ENCODE data around the gene KIF26A. TPM values are rescaled to one million over a fixed set of nuclear protein-coding genes. Genes with fewer than 3 reads are reported as not detected.

Gene KIF26A
- total RNA-seq, 1 donor from 2014 or later: 20.0 TPM

DNA sequence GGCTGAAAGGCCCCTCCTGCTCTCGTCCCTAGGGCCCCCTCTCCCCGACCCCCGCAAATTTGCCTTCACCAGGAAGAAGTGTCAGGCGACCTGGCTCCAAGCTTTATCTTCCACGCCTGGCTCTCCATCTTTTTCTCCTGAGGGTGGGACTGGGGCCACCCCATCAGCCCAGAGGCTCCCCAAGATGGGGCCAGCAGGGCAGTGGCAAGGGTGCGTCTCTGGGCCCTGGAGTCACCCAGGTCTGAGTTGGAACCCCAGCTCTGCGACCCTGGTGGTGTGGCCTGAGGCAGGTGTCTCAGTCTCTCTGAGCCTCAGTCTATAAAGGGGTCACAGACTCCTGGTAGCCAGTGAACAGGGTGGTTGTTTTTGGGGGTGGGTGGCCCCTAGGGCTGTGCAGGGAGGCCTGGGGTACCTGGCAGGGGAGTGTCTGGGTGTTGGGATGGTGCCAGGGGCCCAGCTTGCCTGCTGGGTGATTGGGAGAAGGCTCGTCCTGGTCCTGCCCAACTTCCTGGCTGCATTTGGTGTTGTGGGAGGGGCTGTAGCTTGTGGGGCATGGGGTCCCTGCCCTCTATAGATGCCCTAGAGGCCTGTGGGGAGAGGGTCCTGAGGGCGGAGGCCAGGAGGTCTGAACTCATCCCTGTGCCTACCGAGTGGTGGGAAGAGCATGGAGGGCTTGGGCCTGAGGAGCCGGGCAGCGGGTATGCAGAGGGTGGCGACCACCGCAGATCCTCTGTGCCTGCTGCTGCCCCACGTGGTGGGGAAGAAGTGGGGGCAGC, 7.6 kb downstream of the KIF26A start:
- H3K36me3 Mint-ChIP-seq: no peaks in the 10 kb centered on the region
- DNase-seq (ENCODE audit: low spot score in 2 of 2, unreplicated experiment in 2 of 2): peak; percentile 15 to 35
- TF ChIP-seq, protein P1, sequence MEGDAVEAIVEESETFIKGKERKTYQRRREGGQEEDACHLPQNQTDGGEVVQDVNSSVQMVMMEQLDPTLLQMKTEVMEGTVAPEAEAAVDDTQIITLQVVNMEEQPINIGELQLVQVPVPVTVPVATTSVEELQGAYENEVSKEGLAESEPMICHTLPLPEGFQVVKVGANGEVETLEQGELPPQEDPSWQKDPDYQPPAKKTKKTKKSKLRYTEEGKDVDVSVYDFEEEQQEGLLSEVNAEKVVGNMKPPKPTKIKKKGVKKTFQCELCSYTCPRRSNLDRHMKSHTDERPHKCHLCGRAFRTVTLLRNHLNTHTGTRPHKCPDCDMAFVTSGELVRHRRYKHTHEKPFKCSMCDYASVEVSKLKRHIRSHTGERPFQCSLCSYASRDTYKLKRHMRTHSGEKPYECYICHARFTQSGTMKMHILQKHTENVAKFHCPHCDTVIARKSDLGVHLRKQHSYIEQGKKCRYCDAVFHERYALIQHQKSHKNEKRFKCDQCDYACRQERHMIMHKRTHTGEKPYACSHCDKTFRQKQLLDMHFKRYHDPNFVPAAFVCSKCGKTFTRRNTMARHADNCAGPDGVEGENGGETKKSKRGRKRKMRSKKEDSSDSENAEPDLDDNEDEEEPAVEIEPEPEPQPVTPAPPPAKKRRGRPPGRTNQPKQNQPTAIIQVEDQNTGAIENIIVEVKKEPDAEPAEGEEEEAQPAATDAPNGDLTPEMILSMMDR (IDR thresholded peaks at IDR 0.05; ENCODE audit: unreplicated experiment): no peak

DNA sequence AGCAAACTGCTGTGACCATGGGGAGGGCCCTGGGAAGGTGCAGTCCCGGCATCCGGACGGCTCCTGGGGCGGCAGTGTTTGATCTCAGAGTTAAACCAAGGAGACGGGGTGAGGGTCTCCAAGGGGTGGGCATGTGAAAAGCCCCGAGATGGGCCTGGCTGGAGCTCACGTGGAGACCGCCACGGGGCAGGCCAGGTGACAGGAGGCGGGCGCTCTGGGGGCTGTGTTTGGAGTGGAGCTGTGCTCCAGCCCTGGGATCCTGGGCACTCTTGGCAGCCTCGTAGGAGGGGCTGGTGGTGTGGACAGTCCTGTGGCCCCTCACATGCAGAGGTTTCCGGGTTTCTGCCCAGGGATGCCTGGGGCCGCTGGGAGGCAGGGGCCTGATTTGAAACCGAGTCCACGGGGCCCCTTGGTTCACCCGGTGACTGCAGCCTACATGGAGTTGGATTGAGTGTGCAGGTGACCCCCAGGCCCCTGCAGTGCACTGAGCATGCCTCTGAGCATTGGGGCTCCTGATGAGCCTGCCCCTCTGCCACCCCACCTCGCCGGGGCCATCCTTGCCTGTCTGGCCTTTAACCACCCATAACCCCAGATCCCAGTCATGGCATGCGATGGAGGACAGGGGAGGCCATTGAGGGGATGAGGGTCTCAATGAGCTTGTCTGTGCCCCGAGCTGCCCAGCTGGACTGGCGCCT, 8.4 kb downstream of the KIF26A start:
- DNase-seq (ENCODE audit: low spot score in 2 of 2, unreplicated experiment in 2 of 2): peak in 1 of 2 experiments; percentile 34
- Mint-ChIP-seq H3K4me1 (peaks cover 37% of the 10 kb centered on the region), H3K9me3 (no peaks in the 10 kb centered on the region), H3K4me3 (no peak overlapping the region), H3K27me3 (ENCODE audit: low read depth) (no peaks in the 10 kb centered on the region), H3K36me3 (no peaks in the 10 kb centered on the region), H3K27ac (no peak overlapping the region)
- TF ChIP-seq, protein P1 (IDR thresholded peaks at IDR 0.05; ENCODE audit: unreplicated experiment): no peak

More for the DNA sequence above, 7.6 kb downstream of the KIF26A start:
- H3K27ac Mint-ChIP-seq: no peak overlapping the region
- H3K4me3 Mint-ChIP-seq: no peak overlapping the region
- no peaks in the 10 kb centered on the region for H3K9me3 Mint-ChIP-seq
- H3K4me1 Mint-ChIP-seq: peaks cover 33% of the 10 kb centered on the region
- H3K27me3 Mint-ChIP-seq (ENCODE audit: low read depth): no peaks in the 10 kb centered on the region

DNA sequence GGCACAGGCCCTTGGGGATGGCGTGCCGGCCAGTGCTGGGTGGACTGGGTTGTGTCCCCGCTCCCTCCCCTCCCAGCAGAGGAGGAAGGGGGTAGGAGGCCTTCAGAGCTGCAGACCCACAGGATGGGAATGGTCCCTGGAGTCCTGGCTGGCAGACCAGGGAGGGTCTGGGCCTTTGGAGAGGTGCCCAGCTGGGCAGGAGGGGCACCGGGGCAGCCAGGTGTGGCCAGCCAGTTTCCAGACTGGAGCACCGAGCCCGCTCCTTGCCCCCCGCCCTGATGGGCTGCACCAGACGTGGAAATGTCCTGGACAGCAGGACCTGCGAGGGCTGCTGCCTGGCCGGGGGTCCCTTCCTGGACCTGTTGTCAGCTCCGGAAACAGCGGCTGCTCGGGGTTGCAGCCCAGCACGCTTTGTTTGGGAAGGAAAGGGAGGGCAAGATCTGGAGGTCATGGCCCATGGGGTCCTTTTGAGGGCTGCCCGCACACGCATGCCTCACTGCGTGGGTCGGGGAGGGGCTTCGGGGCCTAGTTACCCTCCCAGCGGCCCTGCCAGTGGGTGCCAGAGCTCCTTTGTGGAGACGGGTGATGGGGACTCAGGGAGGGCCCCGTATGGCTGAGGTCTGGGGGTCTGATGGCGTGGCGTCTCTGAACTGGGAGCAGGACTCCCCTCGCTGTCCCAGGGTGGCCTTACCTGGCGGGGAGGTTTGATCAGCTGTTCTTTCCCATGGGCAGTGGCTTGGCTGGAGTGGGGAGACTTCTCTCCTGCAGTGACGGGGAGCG, 9.1 kb downstream of the KIF26A start:
- no peak overlapping the region for H3K4me3 Mint-ChIP-seq
- no peaks in the 10 kb centered on the region for H3K27me3 Mint-ChIP-seq (ENCODE audit: low read depth)
- TF ChIP-seq, protein P1 (IDR thresholded peaks at IDR 0.05; ENCODE audit: unreplicated experiment): no peak
- H3K36me3 Mint-ChIP-seq: no peaks in the 10 kb centered on the region
- DNase-seq (ENCODE audit: low spot score in 2 of 2, unreplicated experiment in 2 of 2): no peak
- H3K9me3 Mint-ChIP-seq: no peaks in the 10 kb centered on the region
- H3K4me1 Mint-ChIP-seq: peaks cover 37% of the 10 kb centered on the region
- H3K27ac Mint-ChIP-seq: peak overlapping the region; percentile 97

DNA sequence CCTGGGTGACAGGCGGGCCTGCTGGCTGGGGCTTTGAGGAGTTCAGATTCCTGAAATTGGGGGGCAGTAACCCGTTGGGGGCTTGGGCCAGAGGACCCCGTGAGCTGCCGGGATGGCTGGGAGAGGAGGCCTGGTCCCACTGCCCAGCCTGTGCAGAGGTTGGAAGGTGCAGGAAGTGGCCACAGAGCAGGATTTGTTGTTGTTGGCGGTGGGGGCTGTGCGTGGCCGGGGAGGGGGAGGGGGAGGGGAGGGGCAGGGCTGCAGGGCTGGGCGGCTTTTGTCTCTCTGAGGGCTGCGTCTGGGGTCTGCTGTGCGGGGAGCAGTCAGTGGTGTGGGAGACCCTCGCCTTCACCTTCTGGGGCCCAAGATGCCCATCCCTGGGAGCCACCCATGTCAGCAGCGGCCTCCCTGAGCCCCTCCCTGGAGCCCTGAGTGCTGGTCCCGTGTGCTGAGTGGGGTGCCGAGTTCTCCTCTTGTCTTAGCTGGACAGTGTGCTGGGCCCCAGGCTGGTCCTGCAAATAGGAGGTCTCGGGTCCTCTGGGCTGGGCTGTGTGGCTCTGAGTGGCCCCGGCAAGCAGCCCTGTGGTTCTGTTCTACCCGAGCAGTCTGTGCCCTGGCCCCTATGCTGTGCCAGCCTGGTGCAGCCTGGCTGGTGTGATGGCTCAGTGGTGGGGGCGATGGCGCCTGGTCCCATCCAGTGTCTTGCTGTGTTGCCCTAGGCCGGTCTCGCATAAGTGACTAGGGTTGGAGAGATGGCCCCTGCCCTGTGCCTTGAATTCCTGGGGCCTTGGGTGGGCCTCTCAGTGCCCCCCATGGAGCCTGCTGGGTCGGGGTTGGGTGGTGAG, 10.3 kb downstream of the KIF26A start:
- Mint-ChIP-seq H3K36me3 (no peaks in the 10 kb centered on the region), H3K27me3 (ENCODE audit: low read depth) (no peaks in the 10 kb centered on the region), H3K4me3 (peak overlapping the region; percentile 46), H3K27ac (peak overlapping the region; percentile 97), H3K9me3 (no peaks in the 10 kb centered on the region), H3K4me1 (peaks cover 37% of the 10 kb centered on the region)
- DNase-seq (ENCODE audit: low spot score in 2 of 2, unreplicated experiment in 2 of 2): no peak
- TF ChIP-seq, protein P1 (IDR thresholded peaks at IDR 0.05; ENCODE audit: unreplicated experiment): no peak

DNA sequence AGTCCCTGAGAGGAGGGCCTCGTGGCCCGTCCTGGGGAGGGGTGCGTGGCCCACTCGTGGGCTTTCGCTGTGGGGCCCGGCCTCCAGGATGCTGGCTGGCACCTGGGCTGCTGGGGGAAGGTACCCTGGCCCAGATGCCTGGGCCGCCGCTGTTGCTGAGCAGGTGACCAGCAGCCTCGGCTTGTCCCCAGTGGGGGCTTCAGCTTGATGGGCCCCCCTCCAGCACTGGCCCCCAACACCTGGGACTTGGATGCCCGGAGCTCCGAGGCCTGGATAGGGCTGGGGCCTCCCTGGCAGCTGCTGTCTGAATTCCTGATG, 10.8 kb downstream of the KIF26A start:
- DNase-seq (ENCODE audit: low spot score in 2 of 2, unreplicated experiment in 2 of 2): no peak
- TF ChIP-seq, protein P1 (IDR thresholded peaks at IDR 0.05; ENCODE audit: unreplicated experiment): no peak
- no peaks in the 10 kb centered on the region for H3K9me3 Mint-ChIP-seq
- H3K27me3 Mint-ChIP-seq (ENCODE audit: low read depth): no peaks in the 10 kb centered on the region
- peaks cover 42% of the 10 kb centered on the region for H3K4me1 Mint-ChIP-seq
- H3K36me3 Mint-ChIP-seq: no peaks in the 10 kb centered on the region
- no peak overlapping the region for H3K27ac Mint-ChIP-seq
- no peak overlapping the region for H3K4me3 Mint-ChIP-seq
